Suppressor macrophage (primary cell): ENCODE results near the gene GJB4.
"Not testable (repeated sequence)": the region's sequence is repeated elsewhere in the genome, so short reads cannot be mapped to it uniquely, and the experiment has no call there.

Experiments used
- DNase-seq, 4 experiments: peaks; one replicate each; pipeline ENCODE4 v3.0.0-alpha.2; 2020 to 2022

GJB4 gene

GRCh38 chr1:34800214-34800613 lies 40.7 kb downstream of the GJB4 start:
- DNase-seq: no peak

- no peak for DNase-seq
Observed at GRCh38 chr1:34803770-34804169, 44.2 kb downstream of the GJB4 start.

- no peak for DNase-seq
Observed at GRCh38 chr1:34806396-34806795, 46.9 kb downstream of the GJB4 start.

- no peak for DNase-seq
Observed at GRCh38 chr1:34808051-34808810, 48.7 kb downstream of the GJB4 start.

- DNase-seq: not testable (repeated sequence)
Observed at GRCh38 chr1:34810781-34811180, 51.2 kb downstream of the GJB4 start.
